ENCODE measurements around the gene C1orf226. TPM values are rescaled to one million over a fixed set of nuclear protein-coding genes. Genes with fewer than 3 reads are reported as not detected.

The C1orf226 gene
- total and polyA plus RNA-seq, 9 of the 15 experiments (the other 6 are each of a cell fraction or from before 2014, with no cell fraction given): 0.10 to 1.4 (median 0.47) TPM

GRCh38 chr1:162386292-162387225 lies 5.0 kb downstream of the C1orf226 start (continued):
- TF ChIP-seq, protein P1, sequence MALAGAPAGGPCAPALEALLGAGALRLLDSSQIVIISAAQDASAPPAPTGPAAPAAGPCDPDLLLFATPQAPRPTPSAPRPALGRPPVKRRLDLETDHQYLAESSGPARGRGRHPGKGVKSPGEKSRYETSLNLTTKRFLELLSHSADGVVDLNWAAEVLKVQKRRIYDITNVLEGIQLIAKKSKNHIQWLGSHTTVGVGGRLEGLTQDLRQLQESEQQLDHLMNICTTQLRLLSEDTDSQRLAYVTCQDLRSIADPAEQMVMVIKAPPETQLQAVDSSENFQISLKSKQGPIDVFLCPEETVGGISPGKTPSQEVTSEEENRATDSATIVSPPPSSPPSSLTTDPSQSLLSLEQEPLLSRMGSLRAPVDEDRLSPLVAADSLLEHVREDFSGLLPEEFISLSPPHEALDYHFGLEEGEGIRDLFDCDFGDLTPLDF (CRISPR knock-in tag; IDR thresholded peaks at IDR 0.05): no peak
- TF ChIP-seq BRF1 (IDR thresholded peaks at IDR 0.05; ENCODE audit: borderline replicate concordance, extremely low read depth, insufficient read length): no peak
- TF ChIP-seq ZNF586 (CRISPR knock-in tag; conservative IDR thresholded peaks at IDR 0.05): no peak
- TF ChIP-seq ESRRB (CRISPR knock-in tag; IDR thresholded peaks at IDR 0.05; ENCODE audit: borderline replicate concordance): no peak
- TF ChIP-seq CEBPB (tag; IDR thresholded peaks at IDR 0.05): peak; percentile 84
- no peak for TF ChIP-seq SMARCB1 (IDR thresholded peaks at IDR 0.05; ENCODE audit: insufficient read length, low read depth)
- TF ChIP-seq MITF (IDR thresholded peaks at IDR 0.05): peak; percentile 66; the same call in 1 of the 2 replicates
- 0 out of 4 replicates have a peak, but pooled peaks of 1 of the 2 experiments have one; percentile 69 for TF ChIP-seq BCLAF1 (IDR thresholded peaks at IDR 0.05; ENCODE audit: borderline replicate concordance in 1 of 2, control insufficient read depth in 1 of 2, low read depth in 2 of 2, low read length in 1 of 2)
- no peak for TF ChIP-seq POLR2AphosphoS2 (IDR thresholded peaks at IDR 0.05; ENCODE audit: low read length)
- no peak for TF ChIP-seq GABPA (tag; conservative IDR thresholded peaks at IDR 0.05; ENCODE audit: low read depth)
- no peak for TF ChIP-seq ATF2 (CRISPR knock-in tag; IDR thresholded peaks at IDR 0.05)
- peak; percentile 55; the same call in 1 of the 2 replicates for TF ChIP-seq MXI1 (IDR thresholded peaks at IDR 0.05; ENCODE audit: low read depth, low read length)
- peak; percentile 95 for TF ChIP-seq FOXM1 (IDR thresholded peaks at IDR 0.05; ENCODE audit: low read depth)
- no peak for TF ChIP-seq FOXM1 (CRISPR knock-in tag; IDR thresholded peaks at IDR 0.05; ENCODE audit: low read depth)
